ENCODE results near the gene FAM24B.

DNA sequence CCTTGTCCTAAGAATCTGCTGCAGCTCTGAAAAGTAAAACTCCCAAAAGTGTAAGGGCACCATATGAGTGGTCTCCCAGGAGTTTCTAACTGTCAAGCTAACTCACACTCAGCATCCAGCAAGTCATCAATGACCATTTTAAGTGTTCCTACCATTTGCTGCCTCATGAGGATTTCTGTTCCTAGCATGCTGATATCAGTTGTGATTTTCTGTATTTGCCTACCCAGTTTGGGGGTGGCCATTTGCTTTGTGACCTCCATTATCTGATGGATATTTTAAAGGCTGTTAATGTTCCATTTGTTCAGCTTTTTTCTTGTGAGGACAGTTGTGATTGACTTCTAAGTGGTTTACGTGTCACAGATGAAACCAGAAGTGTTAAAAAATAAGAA, 2.9 kb downstream of the FAM24B start:
- TF ChIP-seq, protein P1, sequence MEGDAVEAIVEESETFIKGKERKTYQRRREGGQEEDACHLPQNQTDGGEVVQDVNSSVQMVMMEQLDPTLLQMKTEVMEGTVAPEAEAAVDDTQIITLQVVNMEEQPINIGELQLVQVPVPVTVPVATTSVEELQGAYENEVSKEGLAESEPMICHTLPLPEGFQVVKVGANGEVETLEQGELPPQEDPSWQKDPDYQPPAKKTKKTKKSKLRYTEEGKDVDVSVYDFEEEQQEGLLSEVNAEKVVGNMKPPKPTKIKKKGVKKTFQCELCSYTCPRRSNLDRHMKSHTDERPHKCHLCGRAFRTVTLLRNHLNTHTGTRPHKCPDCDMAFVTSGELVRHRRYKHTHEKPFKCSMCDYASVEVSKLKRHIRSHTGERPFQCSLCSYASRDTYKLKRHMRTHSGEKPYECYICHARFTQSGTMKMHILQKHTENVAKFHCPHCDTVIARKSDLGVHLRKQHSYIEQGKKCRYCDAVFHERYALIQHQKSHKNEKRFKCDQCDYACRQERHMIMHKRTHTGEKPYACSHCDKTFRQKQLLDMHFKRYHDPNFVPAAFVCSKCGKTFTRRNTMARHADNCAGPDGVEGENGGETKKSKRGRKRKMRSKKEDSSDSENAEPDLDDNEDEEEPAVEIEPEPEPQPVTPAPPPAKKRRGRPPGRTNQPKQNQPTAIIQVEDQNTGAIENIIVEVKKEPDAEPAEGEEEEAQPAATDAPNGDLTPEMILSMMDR (IDR thresholded peaks at IDR 0.05; ENCODE audit: low read depth, low read length), result no peak
- TF ChIP-seq EZH2phosphoT487 (IDR thresholded peaks at IDR 0.05; ENCODE audit: low read depth), result no peak
